Stomach (tissue), 19 donors: ENCODE measurements around the gene PAK5. TPM values are rescaled to one million over a fixed set of nuclear protein-coding genes. Genes with fewer than 3 reads are reported as not detected.

Source experiments
- DNase-seq, 2 donors: peaks; one replicate each; pipeline versions ENCODE4 v3.0.0 to v3.0.0-alpha.2; 2013 to 2019
- H3K27ac ChIP-seq, 5 donors: fragments of 200-600 bp in 4 of 5; sonication (generic) in 4 of 5; one replicate each; pipeline ENCODE4 v1.5.1; 2013 to 2019; ENCODE audit warnings: mild to moderate bottlenecking in 1 of 5, moderate library complexity in 1 of 5
- H3K27me3 ChIP-seq, 3 donors: fragments of 200-600 bp; sonication (generic); one replicate each; pipeline ENCODE4 v1.5.1; 2017 to 2019; ENCODE audit warnings: mixed run types in 1 of 3
- H3K36me3 ChIP-seq, 4 donors: fragments of 200-600 bp; sonication (generic); 1 replicate in 3 of 4; 2 replicates in 1 of 4; pipeline ENCODE4 v1.5.1; 2016 to 2019
- H3K4me1 ChIP-seq, 4 donors: fragments of 200-600 bp; sonication (generic); one replicate each; pipeline ENCODE4 v1.5.1; 2016 to 2019
- H3K4me3 ChIP-seq, 4 donors: fragments of 200-600 bp; sonication (generic) in 3 of 4; one replicate each; pipeline ENCODE4 v1.5.1; 2016 to 2019; ENCODE audit warnings: mild to moderate bottlenecking in 1 of 4
- H3K9me3 ChIP-seq, 4 donors: fragments of 200-600 bp; sonication (generic); one replicate each; pipeline ENCODE4 v1.5.1; 2016 to 2019
- EP300 ChIP-seq: sonication (generic); formaldehyde crosslinking; IDR thresholded peaks from one replicate; pipeline ENCODE4 v1.6.1; 2017; ENCODE audit warnings: antibody characterized with exemption
- POLR2A ChIP-seq, 4 donors: fragments of 450-650 bp; IDR thresholded peaks; one replicate each; pipeline ENCODE4 v1.6.1; 2016; ENCODE audit warnings: antibody characterized with exemption in 4 of 4, control low read depth in 2 of 4, mild to moderate bottlenecking in 1 of 4, moderate library complexity in 1 of 4
- POLR2AphosphoS5 ChIP-seq, 3 donors: sonication (generic); formaldehyde crosslinking; IDR thresholded peaks; one replicate each; pipeline ENCODE4 v1.6.1; 2016; ENCODE audit warnings: antibody characterized with exemption in 3 of 3
- WGBS, 5 donors: extraction: QIAGEN DNeasy Blood & Tissue Kit in 3 of 5; methylation state at CpG; one replicate each; pipeline versions ENCODE4 v1.1.5 to v1.1.7; 2013 to 2018; 5-methylcytosine and 5-hydroxymethylcytosine counted together
- intact Hi-C: fragments of 100-400 bp; cut with DNase I; formaldehyde crosslinking; loops from one replicate; pipeline ENCODE4 v1.15.1; 2023; ENCODE audit warnings: low total_unique reads
- long read RNA-seq, 10 donors: transcript quantifications; one replicate each; lab custom pipeline, GENCODE V29; 2026
- polyA plus RNA-seq, 3 donors: library from polyadenylated mRNA; stranded (reverse); fragments of 200-250 nt; gene quantifications; one replicate each; pipeline ENCODE4 v1.2.3, GENCODE V29; 2013
- total RNA-seq, 5 donors: library from RNA; depleted of rRNA; stranded (reverse); fragments of >200 nt; gene quantifications; one replicate each; pipeline versions ENCODE4 v1.1.0 to v1.2.3, GENCODE V29; 2014 to 2016
- TF ChIP-seq, protein P1 (sequence below), 7 experiments: fragments of 450-650 bp in 4 of 7; fragments of 200-600 bp in 3 of 7; sonication (generic) in 3 of 7; IDR thresholded peaks; one replicate each; pipeline ENCODE4 v1.5.1; 2016 to 2019; ENCODE audit warnings: antibody characterized with exemption in 7 of 7, control low read depth in 2 of 7, mild to moderate bottlenecking in 1 of 7
- donor health status: healthy with polysubstance abuse.
- donor health status: Bipolar disorder and iron deficiency.
- donor health status: healthy.

PAK5 gene
- under 1 TPM in 3 of 5 donors, not detected in 2; under 0.01 to 0.92 (median 0.58) TPM for total RNA-seq
- under 1 TPM in 2 of 3 donors, not detected in 1; 0.12 to 0.35 TPM for polyA plus RNA-seq
- long read RNA-seq, donor 1, result 0 reads
- long read RNA-seq, donor 2, full-length matches to known transcripts, result 1 of 1 reads
- long read RNA-seq, donor 2, partial matches to known transcripts, result 0 of 1 reads
- long read RNA-seq, donor 2, other reads (novel, unspliced or antisense), result 0 of 1 reads
- long read RNA-seq, donor 3, result 0 reads
- long read RNA-seq, donor 4, full-length matches to known transcripts, result 1 of 1 reads
- long read RNA-seq, donor 4, partial matches to known transcripts, result 0 of 1 reads
- long read RNA-seq, donor 4, other reads (novel, unspliced or antisense), result 0 of 1 reads
- long read RNA-seq, donor 5, result 0 reads
- long read RNA-seq, donor 6, full-length matches to known transcripts, result 1 of 1 reads
- long read RNA-seq, donor 6, partial matches to known transcripts, result 0 of 1 reads
- long read RNA-seq, donor 6, other reads (novel, unspliced or antisense), result 0 of 1 reads
- long read RNA-seq, donor 7, full-length matches to known transcripts, result 1 of 1 reads
- long read RNA-seq, donor 7, partial matches to known transcripts, result 0 of 1 reads
- long read RNA-seq, donor 7, other reads (novel, unspliced or antisense), result 0 of 1 reads
- long read RNA-seq, donor 8, full-length matches to known transcripts, result 2 of 2 reads
- long read RNA-seq, donor 8, partial matches to known transcripts, result 0 of 2 reads
- long read RNA-seq, donor 8, other reads (novel, unspliced or antisense), result 0 of 2 reads
- long read RNA-seq, donor 9, result 0 reads
- long read RNA-seq, donor 10, full-length matches to known transcripts, result 1 of 1 reads
- long read RNA-seq, donor 10, partial matches to known transcripts, result 0 of 1 reads
- long read RNA-seq, donor 10, other reads (novel, unspliced or antisense), result 0 of 1 reads

DNA sequence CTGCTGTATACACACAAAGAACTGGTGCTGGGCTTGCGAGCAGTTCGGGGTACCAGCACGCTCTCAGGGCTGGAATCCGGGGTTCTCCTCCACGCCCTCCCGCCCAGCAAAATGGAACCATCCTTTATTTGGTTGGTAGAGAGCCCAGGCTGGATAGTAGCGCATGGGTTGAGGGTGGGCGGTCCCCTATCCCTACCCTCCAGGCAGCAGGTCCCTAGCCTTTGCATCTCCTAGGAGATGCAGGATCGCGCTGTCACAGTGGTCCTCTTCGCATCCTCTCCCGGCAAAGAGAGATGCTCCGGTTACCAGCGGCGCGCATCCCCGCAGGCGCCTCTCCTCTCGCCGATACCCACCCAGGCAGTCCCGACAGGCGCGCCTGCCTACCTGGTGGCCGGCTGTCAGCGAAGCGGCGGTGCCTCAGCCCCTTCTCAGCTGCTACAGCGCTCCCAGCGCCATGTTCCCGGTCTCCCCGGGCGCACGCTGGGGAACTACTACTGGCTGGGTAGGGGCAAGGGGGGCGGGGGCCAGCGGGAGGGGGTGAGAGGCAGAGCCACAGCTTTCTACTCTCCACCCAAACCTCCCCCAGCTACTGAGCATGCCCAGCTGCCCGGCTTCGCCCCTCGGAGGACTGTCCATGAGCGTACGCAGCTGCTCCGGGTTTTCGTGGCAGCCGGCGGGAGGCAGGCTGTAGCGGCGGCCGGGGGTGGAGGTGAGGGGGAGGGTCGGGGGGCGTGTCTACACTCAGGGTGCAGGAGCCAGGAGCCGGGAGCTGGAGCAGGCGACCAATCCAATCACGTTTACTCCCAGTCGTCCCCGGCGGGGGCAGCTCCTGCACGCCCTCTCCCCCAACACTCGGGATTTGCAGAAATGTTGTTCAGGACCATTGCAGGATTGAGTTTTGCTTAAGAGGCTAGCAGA lies at the start of gene PAK5:
Gene PAK5, minus strand, starts transcription at position 699 of the 918 bp plus-strand sequence. CDS start 194,748 bp downstream, outside the sequence.
- H3K36me3 ChIP-seq, result no peaks in the 10 kb centered on the region
- no peaks in the 10 kb centered on the region for H3K9me3 ChIP-seq
- H3K27ac ChIP-seq, result peak within 1 kb of the TSS in 1 of 5 donors; percentile 4
- peaks cover 0 to 19% (median 16%) of the 10 kb centered on the region in 4 donors for H3K4me1 ChIP-seq
- H3K27me3 ChIP-seq, result peaks cover 0 to 27% (median 14%) of the 10 kb centered on the region in 3 donors
- peak within 1 kb of the TSS; percentile 43 to 61 (median 56) for H3K4me3 ChIP-seq
- intact Hi-C loops, result no loop called here
- DNase-seq, result peak; percentile 79 to 95
- 2 to 3% (median 2%) methylated on average over 30 to 57 of the region's 57 CpGs for WGBS, 5 donors
- TF ChIP-seq EP300 (no peak), POLR2AphosphoS5 (IDR thresholded peaks at IDR 0.05) (peak in 1 of 3 donors; percentile 20)

DNA sequence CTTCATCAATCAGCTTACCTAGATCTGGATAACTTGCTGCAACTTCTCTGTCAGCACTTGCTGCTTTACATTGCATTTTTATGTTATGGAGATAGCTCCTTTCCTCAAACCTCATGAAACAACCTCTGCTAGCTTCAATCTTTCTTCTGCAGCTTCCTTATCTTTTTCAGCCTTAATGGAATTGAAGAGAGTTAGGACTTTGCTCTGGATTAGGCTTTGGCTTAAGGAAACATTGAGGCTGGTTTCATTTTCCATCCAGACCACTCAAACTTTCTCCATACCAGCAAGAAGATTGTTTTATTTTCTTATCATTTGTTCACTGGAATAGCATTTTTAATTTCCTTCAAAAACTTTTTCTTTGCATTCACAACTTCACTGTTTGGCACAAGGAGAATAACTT lies 48.8 kb upstream of the PAK5 start:
- no peak for TF ChIP-seq POLR2AphosphoS5 (IDR thresholded peaks at IDR 0.05)
- TF ChIP-seq, protein P1, sequence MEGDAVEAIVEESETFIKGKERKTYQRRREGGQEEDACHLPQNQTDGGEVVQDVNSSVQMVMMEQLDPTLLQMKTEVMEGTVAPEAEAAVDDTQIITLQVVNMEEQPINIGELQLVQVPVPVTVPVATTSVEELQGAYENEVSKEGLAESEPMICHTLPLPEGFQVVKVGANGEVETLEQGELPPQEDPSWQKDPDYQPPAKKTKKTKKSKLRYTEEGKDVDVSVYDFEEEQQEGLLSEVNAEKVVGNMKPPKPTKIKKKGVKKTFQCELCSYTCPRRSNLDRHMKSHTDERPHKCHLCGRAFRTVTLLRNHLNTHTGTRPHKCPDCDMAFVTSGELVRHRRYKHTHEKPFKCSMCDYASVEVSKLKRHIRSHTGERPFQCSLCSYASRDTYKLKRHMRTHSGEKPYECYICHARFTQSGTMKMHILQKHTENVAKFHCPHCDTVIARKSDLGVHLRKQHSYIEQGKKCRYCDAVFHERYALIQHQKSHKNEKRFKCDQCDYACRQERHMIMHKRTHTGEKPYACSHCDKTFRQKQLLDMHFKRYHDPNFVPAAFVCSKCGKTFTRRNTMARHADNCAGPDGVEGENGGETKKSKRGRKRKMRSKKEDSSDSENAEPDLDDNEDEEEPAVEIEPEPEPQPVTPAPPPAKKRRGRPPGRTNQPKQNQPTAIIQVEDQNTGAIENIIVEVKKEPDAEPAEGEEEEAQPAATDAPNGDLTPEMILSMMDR (IDR thresholded peaks at IDR 0.05), result no peak
- TF ChIP-seq POLR2A (IDR thresholded peaks at IDR 0.05), result no peak
- TF ChIP-seq EP300, result no peak
- H3K27ac ChIP-seq, result no peak overlapping the region
- intact Hi-C loops, result no loop called here
- H3K36me3 ChIP-seq, result no peaks in the 10 kb centered on the region
- no peaks in the 10 kb centered on the region for H3K4me1 ChIP-seq
- no peaks in the 10 kb centered on the region for H3K27me3 ChIP-seq
- no peaks in the 10 kb centered on the region for H3K9me3 ChIP-seq
- DNase-seq, result no peak
- H3K4me3 ChIP-seq, result no peak overlapping the region

DNA sequence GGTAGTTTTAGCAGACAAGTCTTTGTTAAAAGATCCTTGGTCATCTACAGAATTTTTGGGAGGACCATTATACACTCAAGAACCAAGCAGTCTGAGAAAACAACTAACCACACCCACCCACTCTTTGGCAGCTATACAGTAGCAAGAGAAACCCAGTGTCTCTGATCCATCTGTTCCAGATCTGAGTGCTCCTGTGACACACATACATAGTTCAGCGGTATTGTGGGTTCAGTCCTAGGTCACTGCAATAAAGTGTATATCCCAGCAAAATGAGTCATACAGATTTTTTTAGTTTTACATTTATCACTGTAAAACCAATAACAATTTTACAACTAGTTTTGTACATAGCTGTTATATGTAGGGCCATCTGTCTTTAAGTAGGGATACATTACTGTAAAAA lies 47.4 kb upstream of the PAK5 start:
- no peak overlapping the region for H3K4me3 ChIP-seq
- TF ChIP-seq, protein P1 (IDR thresholded peaks at IDR 0.05), result no peak
- TF ChIP-seq POLR2AphosphoS5 (IDR thresholded peaks at IDR 0.05) (no peak), POLR2A (IDR thresholded peaks at IDR 0.05) (no peak), EP300 (no peak)
- H3K9me3 ChIP-seq, result no peaks in the 10 kb centered on the region
- H3K4me1 ChIP-seq, result no peaks in the 10 kb centered on the region
- WGBS, 5 donors, result 59 to 92% (median 88%) methylated on average over 1 of the region's 1 CpG
- H3K27ac ChIP-seq, result no peak overlapping the region
- intact Hi-C loops, result no loop called here
- DNase-seq, result peak in 1 of 2 donors; percentile 8
- no peaks in the 10 kb centered on the region for H3K27me3 ChIP-seq
- H3K36me3 ChIP-seq, result no peaks in the 10 kb centered on the region

DNA sequence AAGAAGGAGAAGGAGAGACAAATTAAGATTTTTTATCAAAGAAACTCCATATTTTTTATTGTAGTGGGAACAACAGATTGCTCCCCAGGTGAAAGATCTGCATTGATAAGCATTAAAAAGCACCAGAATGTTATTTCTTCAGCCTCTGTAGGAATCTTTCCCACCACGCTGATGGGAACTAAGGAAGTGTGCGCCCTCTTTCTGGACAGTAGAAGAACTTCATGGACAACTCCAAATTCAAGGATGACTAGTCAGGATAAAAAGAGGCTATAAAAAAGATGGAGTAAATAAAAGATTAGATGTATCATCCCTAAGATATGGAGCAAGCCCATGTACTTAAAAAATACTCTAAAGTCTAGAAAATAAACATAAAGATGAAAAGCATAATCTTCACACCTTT lies 45.8 kb upstream of the PAK5 start:
- no peak for TF ChIP-seq POLR2AphosphoS5 (IDR thresholded peaks at IDR 0.05)
- TF ChIP-seq, protein P1 (IDR thresholded peaks at IDR 0.05), result no peak
- no peak for TF ChIP-seq EP300
- TF ChIP-seq POLR2A (IDR thresholded peaks at IDR 0.05), result no peak
- Histone ChIP-seq H3K4me3 (no peak overlapping the region), H3K4me1 (no peaks in the 10 kb centered on the region), H3K27ac (no peak overlapping the region), H3K36me3 (no peaks in the 10 kb centered on the region), H3K9me3 (no peaks in the 10 kb centered on the region), H3K27me3 (no peaks in the 10 kb centered on the region)
- intact Hi-C loops, result no loop called here
- peak in 1 of 2 donors; percentile 7 for DNase-seq
- WGBS, 5 donors, result 27 to 59% (median 51%) methylated on average over 2 of the region's 2 CpGs
